GM21447 (cell line): Measurements from ENCODE around the gene ANKH.
A peak's percentile ranks its signal among the peaks of the same experiment; 100 is the strongest.

Experiments
- ATAC-seq: cut with Tn5 transposase; IDR thresholded peaks from one replicate; pipeline ENCODE4 v1.9.1; 2021; ENCODE audit not compliant: unreplicated experiment

ANKH gene

GRCh38 chr5:14669415-14669814, 202.2 kb downstream of the ANKH start:
- ATAC-seq = no peak

DNA sequence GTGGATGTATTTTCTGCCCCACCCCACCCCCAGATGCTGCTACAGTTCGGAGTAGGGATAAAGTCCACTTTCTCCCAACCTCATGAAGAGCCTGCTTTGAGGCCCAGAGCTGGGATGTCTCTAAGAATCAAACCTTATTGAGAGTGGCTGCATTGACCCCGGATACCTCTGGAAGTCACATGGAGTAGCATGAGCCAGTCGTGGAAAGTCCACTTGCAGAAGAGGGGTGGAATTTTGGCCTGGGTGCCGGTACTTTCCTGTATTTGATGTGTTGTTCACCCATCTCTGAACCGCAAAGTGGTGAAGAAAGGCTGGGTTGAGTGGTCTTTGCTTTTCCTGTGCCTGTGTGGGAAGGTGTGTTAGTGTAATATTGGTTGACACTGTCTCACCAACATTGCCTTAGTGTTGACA, 203.4 kb downstream of the ANKH start:
- peak; percentile 9 for ATAC-seq

- no peak for ATAC-seq
These were observed 203.8 kb downstream of the ANKH start for GRCh38 chr5:14667770-14668169.

- no peak for ATAC-seq
These were observed 204.3 kb downstream of the ANKH start for GRCh38 chr5:14667290-14667689.

DNA sequence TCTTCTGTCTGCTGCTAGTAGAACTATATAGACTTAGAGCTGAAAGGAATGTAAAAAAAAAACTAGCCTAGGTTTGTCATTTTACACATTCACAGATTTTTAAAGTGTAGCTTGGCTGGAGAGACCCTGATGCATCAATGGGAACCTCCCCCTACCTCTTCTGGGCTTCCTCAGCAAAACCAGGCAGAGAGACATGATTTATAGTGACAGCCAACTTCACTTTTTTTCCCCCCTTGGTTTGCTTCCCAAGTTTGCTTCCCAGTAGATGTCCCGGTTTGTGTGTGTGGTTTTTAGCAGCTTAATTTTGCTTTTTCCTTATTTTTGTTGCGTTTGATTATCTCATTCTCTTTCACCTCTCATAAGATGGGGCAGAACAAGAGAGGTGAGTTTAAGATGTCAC, 205.2 kb downstream of the ANKH start:
- no peak for ATAC-seq

DNA sequence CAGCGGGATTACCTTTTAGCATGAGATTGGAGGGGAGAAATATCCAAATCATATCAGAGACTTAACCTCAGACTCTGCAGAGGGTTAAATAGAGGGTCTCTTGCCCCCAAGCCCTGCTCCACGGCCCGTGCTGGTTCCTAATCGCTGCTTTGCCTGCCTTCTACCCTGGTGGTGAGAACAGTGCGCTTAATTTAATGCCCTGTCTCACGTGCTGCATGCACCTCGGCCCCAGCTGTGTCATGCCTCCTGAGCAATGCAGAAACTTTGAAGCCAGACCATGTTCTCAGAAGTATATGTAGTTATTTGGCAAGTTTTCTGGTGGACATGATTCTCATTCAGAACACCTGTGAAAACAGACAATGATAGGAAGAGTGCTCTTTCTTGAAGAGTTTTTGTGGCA, 205.6 kb downstream of the ANKH start:
- peak; percentile 30 for ATAC-seq

DNA sequence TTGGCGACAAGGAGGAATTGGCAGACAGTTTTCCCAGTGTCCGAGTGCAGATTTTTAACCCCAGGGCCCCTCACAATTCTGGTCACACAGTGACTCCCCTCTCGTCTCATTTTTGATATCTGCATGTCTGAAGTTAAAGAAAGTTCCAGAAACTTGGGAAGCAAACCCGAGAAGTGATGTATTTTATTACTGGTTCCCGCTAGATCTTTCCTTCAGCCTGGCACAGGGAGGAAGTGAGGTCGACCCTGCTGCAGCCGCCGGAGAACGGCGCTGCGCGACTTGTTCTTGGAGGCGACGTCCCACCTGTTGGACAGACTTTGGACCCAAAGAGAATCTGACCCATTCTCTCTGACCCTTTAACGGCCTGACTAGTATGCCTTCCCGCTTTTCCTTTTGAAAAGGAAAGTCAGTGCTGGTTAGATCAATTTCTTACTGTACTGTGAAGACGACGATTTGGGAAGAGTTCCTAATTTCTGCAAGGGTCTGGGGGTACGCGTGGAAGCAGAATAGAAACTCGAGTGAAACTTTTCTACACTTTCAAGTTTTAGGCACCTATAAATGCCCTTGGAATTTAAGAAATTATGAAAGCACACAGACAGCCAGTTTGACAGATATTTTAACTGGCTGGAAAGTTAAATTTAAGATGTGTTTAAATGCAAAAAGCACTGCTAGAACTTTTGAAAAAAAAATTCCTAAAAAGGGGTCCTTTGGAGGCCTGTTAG, 206.3 kb downstream of the ANKH start:
- no peak for ATAC-seq

DNA sequence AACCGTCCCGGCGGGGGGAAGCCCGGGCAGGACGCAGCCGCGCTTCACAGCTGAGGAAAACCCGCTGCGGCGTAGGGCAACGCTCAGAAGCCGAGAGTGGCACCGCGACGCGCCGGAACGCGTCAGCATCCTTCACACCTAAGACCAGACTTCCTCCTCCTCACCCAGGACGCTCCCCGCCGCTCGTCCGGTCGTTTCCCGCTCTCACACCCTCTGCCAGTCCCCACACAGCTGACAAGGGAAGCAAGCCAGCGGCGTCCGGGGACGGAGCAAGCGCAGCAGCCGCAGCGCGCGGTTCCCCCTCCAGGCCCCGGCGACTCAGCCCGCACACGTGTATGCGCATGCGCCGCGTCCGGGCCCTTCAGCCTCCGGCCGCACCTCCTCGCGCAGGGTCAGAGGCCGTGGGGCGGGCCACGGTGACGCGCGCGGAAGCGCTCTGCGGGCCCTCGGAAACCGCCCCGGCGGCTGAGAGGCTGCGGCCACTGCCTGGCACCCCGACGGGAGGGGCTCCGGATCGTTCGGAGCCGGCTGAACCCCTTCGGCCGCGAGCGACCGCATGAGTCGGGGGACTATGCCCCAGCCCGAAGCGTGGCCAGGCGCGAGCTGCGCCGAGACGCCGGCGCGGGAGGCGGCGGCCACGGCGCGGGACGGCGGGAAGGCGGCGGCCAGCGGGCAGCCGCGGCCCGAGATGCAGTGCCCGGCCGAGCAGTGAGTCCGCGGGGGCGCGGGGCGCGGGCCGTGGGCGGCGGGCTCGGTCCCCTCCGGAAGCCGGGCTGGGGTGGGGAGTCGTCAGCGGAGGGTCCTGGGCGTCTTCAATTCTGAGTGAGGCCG, 207.1 kb downstream of the ANKH start, which contains the start of gene OTULIN:
Gene OTULIN (plus strand): TSS at position 449 of the 831 bp plus-strand sequence. CDS start 108 bp downstream, at position 557.
- ATAC-seq = peak; percentile 51

GRCh38 chr5:14663734-14664269, 207.8 kb downstream of the ANKH start:
- peak; percentile 29 for ATAC-seq

GRCh38 chr5:14662721-14663260, 208.8 kb downstream of the ANKH start:
- no peak for ATAC-seq

DNA sequence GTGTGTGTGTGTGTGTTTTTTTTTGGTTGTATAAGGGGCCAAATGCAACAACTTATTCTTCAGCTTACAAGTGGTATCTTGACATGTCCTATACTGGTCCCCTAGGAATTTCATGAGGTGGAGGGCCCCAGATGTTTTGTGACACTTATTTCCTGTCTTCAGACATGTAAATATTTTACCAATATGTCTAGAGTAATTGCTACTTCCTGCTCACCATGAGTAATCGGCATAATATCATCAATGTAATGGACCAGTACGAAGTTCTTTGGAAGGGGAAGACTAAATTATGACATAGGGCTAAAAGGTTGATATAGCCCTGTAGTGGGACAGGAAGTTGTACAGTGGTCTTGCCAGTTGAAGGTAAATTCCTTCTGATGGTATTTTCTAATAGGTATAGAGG, 210.7 kb downstream of the ANKH start:
- ATAC-seq = no peak

GRCh38 chr5:14659821-14660607, 211.6 kb downstream of the ANKH start:
- no peak for ATAC-seq

DNA sequence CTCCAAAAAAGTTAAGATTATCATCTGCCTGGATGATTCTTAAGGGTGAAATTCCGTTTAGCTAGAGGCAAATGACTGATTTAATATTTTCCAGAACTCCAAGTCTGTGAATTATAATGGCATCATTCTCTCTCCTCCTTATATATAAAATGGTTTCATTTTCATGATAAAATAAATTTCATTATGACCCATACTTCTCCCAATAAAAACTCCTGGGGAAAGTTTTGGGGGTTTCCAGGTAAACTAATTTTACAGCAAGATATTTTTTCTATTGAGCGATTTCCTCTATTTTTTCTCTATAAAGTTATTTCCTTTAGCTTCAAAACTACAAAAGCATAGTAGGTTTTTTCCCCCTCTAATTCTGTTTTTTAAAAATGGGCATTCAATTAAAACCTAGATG, 214.7 kb downstream of the ANKH start:
- no peak for ATAC-seq

- no peak for ATAC-seq
These were observed 216.3 kb downstream of the ANKH start for GRCh38 chr5:14655146-14655741.
